ENCODE data around the gene MAN2C1.

DNA sequence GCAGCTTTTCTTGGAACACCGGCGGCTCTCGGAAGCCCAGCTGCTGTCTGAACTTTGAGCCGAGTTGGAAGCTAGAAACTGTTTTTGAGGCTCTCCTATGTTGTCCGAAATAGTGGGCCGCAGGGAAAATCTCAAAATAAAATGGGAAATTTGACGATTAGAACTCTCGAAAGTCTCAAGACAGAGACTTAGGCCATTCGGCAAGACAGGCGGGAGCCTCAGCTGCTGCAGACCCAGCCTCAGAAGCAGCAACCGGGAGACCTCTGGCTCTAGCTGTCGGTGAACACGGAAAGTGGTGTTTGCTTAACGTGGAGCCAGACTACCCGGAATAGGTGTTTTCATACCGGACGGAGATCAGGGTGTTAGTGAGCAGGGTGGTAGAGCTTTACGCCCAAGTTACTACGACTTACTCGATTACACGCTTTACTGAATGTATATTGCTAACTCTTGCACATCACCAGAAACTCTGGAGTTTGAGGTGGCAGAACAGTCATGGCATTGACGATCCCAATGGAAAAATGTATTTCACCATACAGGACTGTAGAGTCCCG is 357 bp upstream of the MAN2C1 start:
- TF ChIP-seq, protein P1, sequence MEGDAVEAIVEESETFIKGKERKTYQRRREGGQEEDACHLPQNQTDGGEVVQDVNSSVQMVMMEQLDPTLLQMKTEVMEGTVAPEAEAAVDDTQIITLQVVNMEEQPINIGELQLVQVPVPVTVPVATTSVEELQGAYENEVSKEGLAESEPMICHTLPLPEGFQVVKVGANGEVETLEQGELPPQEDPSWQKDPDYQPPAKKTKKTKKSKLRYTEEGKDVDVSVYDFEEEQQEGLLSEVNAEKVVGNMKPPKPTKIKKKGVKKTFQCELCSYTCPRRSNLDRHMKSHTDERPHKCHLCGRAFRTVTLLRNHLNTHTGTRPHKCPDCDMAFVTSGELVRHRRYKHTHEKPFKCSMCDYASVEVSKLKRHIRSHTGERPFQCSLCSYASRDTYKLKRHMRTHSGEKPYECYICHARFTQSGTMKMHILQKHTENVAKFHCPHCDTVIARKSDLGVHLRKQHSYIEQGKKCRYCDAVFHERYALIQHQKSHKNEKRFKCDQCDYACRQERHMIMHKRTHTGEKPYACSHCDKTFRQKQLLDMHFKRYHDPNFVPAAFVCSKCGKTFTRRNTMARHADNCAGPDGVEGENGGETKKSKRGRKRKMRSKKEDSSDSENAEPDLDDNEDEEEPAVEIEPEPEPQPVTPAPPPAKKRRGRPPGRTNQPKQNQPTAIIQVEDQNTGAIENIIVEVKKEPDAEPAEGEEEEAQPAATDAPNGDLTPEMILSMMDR (conservative IDR thresholded peaks at IDR 0.05; ENCODE audit: low read depth, low read length): no peak
- TF ChIP-seq EZH2 (IDR thresholded peaks at IDR 0.05; ENCODE audit: borderline replicate concordance, low read depth, low read length, poor library complexity, severe bottlenecking): no peak
